Loucy (cell line): ENCODE results near the gene C11orf58.

Experiments
- H2AFZ ChIP-seq: fragments of 200-600 bp; sonication (generic); 2 replicates; pipeline ENCODE4 v1.6.0; 2016; ENCODE audit warnings: antibody characterized with exemption, mild to moderate bottlenecking, low read length, moderate library complexity
- H3F3A ChIP-seq: fragments of 200-600 bp; 2 replicates; pipeline ENCODE4 v1.6.0; 2016; ENCODE audit warnings: antibody characterized with exemption, low read depth, mild to moderate bottlenecking
- H3K27me3 ChIP-seq: fragments of 200-600 bp; sonication (generic); 2 replicates; pipeline ENCODE4 v1.6.1; 2014; ENCODE audit warnings: low read length, mild to moderate bottlenecking; ENCODE audit not compliant: insufficient read depth, poor library complexity, severe bottlenecking
- H3K36me3 ChIP-seq: fragments of 200-600 bp; sonication (generic); 2 replicates; pipeline ENCODE4 v1.6.1; 2016; ENCODE audit warnings: low read length; ENCODE audit not compliant: insufficient read depth
- H3K4me1 ChIP-seq: fragments of 200-600 bp; sonication (generic); 2 replicates; pipeline ENCODE4 v1.5.1; 2014; ENCODE audit warnings: low read length, mild to moderate bottlenecking; ENCODE audit not compliant: insufficient read depth, poor library complexity, severe bottlenecking
- H3K4me2 ChIP-seq: fragments of 200-600 bp; sonication (generic); 2 replicates; pipeline ENCODE4 v1.6.0; 2014; ENCODE audit warnings: antibody characterized with exemption, low read length, low read depth, mild to moderate bottlenecking; ENCODE audit not compliant: poor library complexity, severe bottlenecking
- H3K4me3 ChIP-seq: fragments of 200-600 bp; sonication (generic); 2 replicates; pipeline ENCODE4 v1.5.1; 2014; ENCODE audit warnings: low read length, mild to moderate bottlenecking, mixed read lengths; ENCODE audit not compliant: poor library complexity, severe bottlenecking
- H3K79me2 ChIP-seq: fragments of 200-600 bp; sonication (generic); 2 replicates; pipeline ENCODE4 v1.6.1; 2014; ENCODE audit warnings: low read length; ENCODE audit not compliant: insufficient read depth
- H3K9ac ChIP-seq: fragments of 200-600 bp; sonication (generic); 2 replicates; pipeline ENCODE4 v1.6.0; 2014; ENCODE audit warnings: mild to moderate bottlenecking, low read depth, low read length, moderate library complexity; ENCODE audit not compliant: poor library complexity, severe bottlenecking
- H3K9me2 ChIP-seq: fragments of 200-600 bp; sonication (generic); replicated peaks from 2 replicates; pipeline ENCODE4 v1.6.1; 2016; ENCODE audit warnings: low read depth, low read length, mixed read lengths
- H3K9me3 ChIP-seq: fragments of 200-600 bp; sonication (generic); 2 replicates; pipeline ENCODE4 v1.6.1; 2014; ENCODE audit warnings: mild to moderate bottlenecking, antibody characterized with exemption, low read length, low read depth; ENCODE audit not compliant: insufficient read depth
- H4K20me1 ChIP-seq: fragments of 200-600 bp; sonication (generic); 2 replicates; pipeline ENCODE4 v1.6.0; 2014; ENCODE audit warnings: antibody characterized with exemption, low read length, mild to moderate bottlenecking; ENCODE audit not compliant: insufficient read depth, poor library complexity, severe bottlenecking
- EZH2phosphoT487 ChIP-seq: fragments of 200-600 bp; IDR thresholded peaks from 2 replicates; pipeline ENCODE4 v1.6.1; 2018; ENCODE audit warnings: antibody characterized with exemption, mild to moderate bottlenecking, moderate library complexity, borderline replicate concordance
- TF ChIP-seq, protein P1 (sequence below): fragments of 200-600 bp; sonication (generic); conservative IDR thresholded peaks from 2 replicates; pipeline ENCODE4 v1.5.1; 2014; ENCODE audit warnings: mild to moderate bottlenecking, antibody characterized with exemption, low read length

Gene C11orf58

DNA sequence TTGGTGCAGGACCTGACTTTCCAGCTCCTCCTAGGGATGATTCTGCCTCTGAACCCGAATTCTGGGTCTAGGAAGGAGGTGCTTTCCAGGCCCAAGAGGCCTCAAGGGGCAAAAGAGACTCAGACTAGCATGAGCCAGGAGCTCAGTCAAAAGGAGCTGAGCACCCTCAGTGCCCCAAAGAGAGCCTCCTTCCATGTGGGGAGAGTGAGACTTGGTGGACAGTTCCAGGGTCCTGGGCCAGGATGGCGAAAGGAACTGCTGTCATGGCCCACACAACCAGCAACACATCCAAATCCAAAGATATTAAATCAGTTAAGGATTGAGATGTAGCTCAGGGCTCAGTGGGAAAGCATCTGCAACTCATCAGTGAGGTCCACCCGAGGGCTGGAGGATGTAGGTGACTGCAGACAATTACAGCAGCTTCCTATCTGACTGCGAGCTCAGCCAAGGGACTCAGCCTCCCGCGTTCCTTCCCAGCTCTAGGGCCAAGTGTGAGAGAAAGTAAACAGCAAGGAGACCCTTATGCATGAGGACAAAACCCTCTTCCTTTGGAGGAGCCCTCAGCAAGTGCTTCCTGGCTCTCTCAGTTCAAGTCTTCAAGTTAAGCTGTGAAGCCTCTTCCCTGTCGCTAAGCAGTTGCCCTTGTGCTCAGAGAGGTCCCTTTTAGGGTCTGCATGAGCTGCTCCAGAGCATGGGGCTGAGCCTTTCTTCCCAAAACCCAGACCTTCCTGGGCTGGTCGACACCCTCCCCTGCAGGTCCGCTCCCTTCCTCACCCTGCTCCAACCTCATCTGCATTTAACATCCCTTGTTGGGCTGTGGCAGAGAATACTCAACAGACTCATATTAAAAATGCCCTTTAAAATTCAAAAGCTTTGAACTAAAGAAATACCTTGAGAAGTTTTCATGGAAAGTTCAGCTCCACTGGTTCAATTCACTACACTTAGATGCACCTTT, 35.8 kb downstream of the C11orf58 start:
- Histone ChIP-seq H4K20me1 (no peaks in the 10 kb centered on the region), H3K4me3 (no peak overlapping the region), H3K36me3 (no peaks in the 10 kb centered on the region), H3K9ac (no peak overlapping the region), H3K4me2 (no peak overlapping the region), H3K9me3 (no peaks in the 10 kb centered on the region), H3K4me1 (no peaks in the 10 kb centered on the region), H3K79me2 (no peaks in the 10 kb centered on the region), H3K27me3 (no peaks in the 10 kb centered on the region), H3K9me2 (no peaks in the 10 kb centered on the region), H2AFZ (no peak overlapping the region), H3F3A (no peaks in the 10 kb centered on the region)
- TF ChIP-seq, protein P1, sequence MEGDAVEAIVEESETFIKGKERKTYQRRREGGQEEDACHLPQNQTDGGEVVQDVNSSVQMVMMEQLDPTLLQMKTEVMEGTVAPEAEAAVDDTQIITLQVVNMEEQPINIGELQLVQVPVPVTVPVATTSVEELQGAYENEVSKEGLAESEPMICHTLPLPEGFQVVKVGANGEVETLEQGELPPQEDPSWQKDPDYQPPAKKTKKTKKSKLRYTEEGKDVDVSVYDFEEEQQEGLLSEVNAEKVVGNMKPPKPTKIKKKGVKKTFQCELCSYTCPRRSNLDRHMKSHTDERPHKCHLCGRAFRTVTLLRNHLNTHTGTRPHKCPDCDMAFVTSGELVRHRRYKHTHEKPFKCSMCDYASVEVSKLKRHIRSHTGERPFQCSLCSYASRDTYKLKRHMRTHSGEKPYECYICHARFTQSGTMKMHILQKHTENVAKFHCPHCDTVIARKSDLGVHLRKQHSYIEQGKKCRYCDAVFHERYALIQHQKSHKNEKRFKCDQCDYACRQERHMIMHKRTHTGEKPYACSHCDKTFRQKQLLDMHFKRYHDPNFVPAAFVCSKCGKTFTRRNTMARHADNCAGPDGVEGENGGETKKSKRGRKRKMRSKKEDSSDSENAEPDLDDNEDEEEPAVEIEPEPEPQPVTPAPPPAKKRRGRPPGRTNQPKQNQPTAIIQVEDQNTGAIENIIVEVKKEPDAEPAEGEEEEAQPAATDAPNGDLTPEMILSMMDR: no peak
- no peak for TF ChIP-seq EZH2phosphoT487

DNA sequence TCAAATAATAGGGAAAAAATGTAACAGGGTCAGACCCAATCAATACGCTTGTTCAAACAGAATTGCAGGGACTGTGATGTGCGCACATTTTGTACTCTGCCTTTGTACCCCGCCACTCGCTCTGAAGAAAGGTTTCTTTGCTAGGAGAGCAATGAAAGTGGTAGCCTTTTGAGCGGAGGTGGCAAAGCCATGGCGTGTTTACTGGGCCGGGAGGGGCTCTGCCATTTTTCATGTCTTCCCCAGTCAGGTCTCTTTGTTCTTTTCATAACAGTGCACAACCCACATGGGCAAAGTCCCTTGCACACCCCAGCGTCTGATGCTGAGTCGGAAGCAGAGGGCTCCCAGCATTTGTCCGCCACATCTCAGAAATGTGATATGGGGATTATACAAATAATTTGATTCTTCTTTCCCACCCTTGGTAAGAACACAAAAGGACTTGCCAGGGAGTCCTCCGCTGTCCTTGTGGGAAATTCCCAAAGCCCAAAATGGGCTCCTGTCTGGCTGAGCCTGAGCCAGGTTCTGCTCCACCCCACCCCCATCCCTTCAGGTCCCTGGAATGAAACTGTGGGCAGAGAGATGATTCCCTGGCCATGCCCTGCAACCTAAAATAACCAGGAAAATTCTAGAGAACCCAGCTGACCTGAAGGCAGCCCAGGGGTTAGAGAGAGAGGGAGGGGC, 36.6 kb downstream of the C11orf58 start:
- Histone ChIP-seq H3F3A (no peaks in the 10 kb centered on the region), H3K4me2 (no peak overlapping the region), H3K9me3 (no peaks in the 10 kb centered on the region), H3K9ac (no peak overlapping the region), H3K4me3 (no peak overlapping the region), H3K27me3 (no peaks in the 10 kb centered on the region), H4K20me1 (no peaks in the 10 kb centered on the region), H3K36me3 (no peaks in the 10 kb centered on the region), H2AFZ (no peak overlapping the region), H3K79me2 (no peaks in the 10 kb centered on the region), H3K4me1 (no peaks in the 10 kb centered on the region), H3K9me2 (no peaks in the 10 kb centered on the region)
- TF ChIP-seq, protein P1: no peak
- TF ChIP-seq EZH2phosphoT487: no peak

DNA sequence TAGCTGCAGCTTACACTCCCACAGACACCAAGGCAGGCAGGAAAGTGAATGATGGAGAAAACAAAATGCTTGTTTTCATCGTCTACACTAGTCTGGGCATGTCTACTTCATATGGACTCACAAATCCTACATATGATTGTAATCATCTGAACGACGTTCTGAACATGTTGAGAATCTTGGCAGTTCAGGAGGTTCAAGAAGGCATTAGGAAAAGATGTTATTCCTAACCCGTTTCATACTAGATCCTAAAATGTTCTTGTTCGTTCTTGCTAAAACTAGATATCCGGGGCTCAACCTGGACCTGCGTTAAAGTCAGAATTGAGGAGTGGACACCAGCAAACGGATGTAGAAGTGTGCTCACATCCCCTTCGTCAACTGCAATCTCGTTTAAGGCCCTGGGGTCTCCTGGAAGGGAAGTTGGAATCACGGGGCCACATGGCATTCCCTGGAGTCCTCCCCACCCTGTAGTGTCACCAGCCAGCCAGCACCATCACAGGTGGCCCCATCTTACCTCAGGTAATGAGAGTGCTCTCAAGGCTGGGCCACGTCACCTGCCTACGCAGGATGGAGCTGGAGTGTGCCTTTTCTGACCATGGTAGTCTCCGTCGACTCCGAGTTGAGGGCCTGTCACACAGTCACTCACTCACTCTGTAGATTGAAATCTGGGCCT, 37.3 kb downstream of the C11orf58 start:
- Histone ChIP-seq H4K20me1 (no peaks in the 10 kb centered on the region), H3K27me3 (no peaks in the 10 kb centered on the region), H3K9me2 (no peaks in the 10 kb centered on the region), H2AFZ (no peak overlapping the region), H3K9me3 (no peaks in the 10 kb centered on the region), H3F3A (no peaks in the 10 kb centered on the region), H3K4me1 (no peaks in the 10 kb centered on the region), H3K79me2 (no peaks in the 10 kb centered on the region), H3K36me3 (no peaks in the 10 kb centered on the region), H3K4me2 (no peak overlapping the region), H3K9ac (no peak overlapping the region), H3K4me3 (no peak overlapping the region)
- TF ChIP-seq, protein P1: no peak
- TF ChIP-seq EZH2phosphoT487: no peak
